Astrocyte (in vitro differentiated cells and primary cell): ENCODE measurements around the gene PTPRN2.

Experiments
- EZH2 ChIP-seq: IDR thresholded peaks from 2 replicates; pipeline ENCODE4 v1.6.1; 2012; ENCODE audit warnings: mild to moderate bottlenecking, low read length, inconsistent platforms; ENCODE audit not compliant: insufficient read depth
- TF ChIP-seq, protein P1 (sequence below): IDR thresholded peaks from 2 replicates; pipeline ENCODE4 v1.5.1; 2011; ENCODE audit warnings: low read depth, mild to moderate bottlenecking, inconsistent platforms, low read length, moderate library complexity; ENCODE audit not compliant: insufficient read depth

GRCh38 chr7:158249692-158250091 lies 337.9 kb downstream of the PTPRN2 start:
- TF ChIP-seq, protein P1, sequence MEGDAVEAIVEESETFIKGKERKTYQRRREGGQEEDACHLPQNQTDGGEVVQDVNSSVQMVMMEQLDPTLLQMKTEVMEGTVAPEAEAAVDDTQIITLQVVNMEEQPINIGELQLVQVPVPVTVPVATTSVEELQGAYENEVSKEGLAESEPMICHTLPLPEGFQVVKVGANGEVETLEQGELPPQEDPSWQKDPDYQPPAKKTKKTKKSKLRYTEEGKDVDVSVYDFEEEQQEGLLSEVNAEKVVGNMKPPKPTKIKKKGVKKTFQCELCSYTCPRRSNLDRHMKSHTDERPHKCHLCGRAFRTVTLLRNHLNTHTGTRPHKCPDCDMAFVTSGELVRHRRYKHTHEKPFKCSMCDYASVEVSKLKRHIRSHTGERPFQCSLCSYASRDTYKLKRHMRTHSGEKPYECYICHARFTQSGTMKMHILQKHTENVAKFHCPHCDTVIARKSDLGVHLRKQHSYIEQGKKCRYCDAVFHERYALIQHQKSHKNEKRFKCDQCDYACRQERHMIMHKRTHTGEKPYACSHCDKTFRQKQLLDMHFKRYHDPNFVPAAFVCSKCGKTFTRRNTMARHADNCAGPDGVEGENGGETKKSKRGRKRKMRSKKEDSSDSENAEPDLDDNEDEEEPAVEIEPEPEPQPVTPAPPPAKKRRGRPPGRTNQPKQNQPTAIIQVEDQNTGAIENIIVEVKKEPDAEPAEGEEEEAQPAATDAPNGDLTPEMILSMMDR = no peak
- no peak for TF ChIP-seq EZH2
